MG63 (cell line): ENCODE measurements around the gene PRDX5. TPM values are rescaled to one million over a fixed set of nuclear protein-coding genes. Genes with fewer than 3 reads are reported as not detected.
A peak's percentile ranks its signal among the peaks of the same experiment; 100 is the strongest.

Source experiments
- DNase-seq: peaks from one replicate; pipeline ENCODE4 v3.0.0-alpha.2; 2020
- H3K27me3 ChIP-seq: fragments of 250-450 bp; sonication (Bioruptor Pico); 2 replicates; pipeline ENCODE4 v1.5.1; 2020; ENCODE audit warnings: mild to moderate bottlenecking, moderate library complexity
- H3K36me3 ChIP-seq: fragments of 250-450 bp; sonication (Bioruptor Pico); 2 replicates; pipeline ENCODE4 v1.5.1; 2020; ENCODE audit warnings: mild to moderate bottlenecking, moderate library complexity
- H3K4me3 ChIP-seq: fragments of 250-450 bp; sonication (Bioruptor Pico); 2 replicates; pipeline ENCODE4 v1.5.1; 2020; ENCODE audit warnings: mild to moderate bottlenecking, moderate library complexity
- H3K9me3 ChIP-seq: fragments of 250-450 bp; sonication (Bioruptor Pico); 2 replicates; pipeline ENCODE4 v1.5.1; 2020; ENCODE audit warnings: mild to moderate bottlenecking, moderate library complexity
- total RNA-seq: library from RNA; depleted of rRNA; stranded (reverse); fragments of >200 nt; shearing (Covaris generic); gene quantifications from 2 replicates; pipeline ENCODE4 v1.2.3, GENCODE V29; 2014; ENCODE audit warnings: low replicate concordance

PRDX5 gene
- total RNA-seq, 1 experiment from 2014 or later, result 333 TPM

DNA sequence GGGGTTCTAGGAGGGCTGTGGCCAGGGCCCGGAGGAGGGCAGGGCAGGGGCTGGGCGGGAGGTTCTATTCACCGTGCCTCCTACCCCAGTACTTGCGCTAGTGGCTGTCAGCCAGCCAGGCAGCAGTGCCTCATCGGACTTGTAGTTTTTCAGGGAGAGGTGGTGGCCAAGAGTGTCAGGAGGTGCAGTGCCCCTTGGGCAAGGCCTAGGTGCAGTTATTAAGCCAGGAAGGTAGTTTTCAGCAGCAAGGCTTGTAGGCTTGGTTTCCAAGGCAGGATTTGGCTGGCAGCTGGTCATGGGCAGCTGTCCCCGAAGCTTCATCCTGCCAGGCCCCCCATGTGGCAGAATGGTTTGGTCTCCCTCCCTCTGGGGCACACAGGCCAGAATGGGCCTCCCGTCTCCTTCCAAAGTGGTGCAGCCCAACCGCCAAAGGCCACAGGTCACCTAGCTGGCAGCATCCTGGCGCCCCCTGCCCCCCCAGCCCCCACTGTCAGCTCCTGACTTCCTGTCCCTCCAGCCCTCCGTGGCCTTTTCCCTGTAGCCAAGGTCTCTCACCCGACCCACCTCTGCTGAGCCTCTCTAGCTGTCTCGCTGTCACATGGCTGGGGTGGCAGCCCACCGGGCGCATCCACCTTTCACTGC lies 30.6 kb downstream of the PRDX5 start:
- no peaks in the 10 kb centered on the region for H3K27me3 ChIP-seq
- H3K4me3 ChIP-seq, result no peak overlapping the region
- no peaks in the 10 kb centered on the region for H3K9me3 ChIP-seq
- no peaks in the 10 kb centered on the region for H3K36me3 ChIP-seq
- DNase-seq, result no peak

DNA sequence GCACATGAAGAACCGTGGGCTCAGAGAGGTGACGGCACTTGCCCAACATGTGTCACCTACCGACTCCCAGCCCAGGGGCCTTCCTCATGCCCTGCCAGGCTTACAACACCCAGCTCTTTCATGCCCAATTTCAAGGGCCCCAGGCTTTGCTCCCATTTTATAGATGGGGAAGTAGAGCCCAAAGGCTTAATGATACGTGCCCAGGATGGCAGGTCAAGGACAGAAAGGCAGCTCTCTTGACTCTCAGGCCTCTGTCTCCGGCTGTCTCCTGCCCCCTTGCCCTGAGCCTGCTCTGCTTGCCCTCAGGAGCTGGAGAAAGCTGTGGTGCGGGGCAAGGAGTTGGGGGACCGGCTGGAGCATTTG lies 31.1 kb downstream of the PRDX5 start:
- Histone ChIP-seq H3K36me3 (no peaks in the 10 kb centered on the region), H3K9me3 (no peaks in the 10 kb centered on the region), H3K27me3 (no peaks in the 10 kb centered on the region), H3K4me3 (no peak overlapping the region)
- DNase-seq, result no peak

DNA sequence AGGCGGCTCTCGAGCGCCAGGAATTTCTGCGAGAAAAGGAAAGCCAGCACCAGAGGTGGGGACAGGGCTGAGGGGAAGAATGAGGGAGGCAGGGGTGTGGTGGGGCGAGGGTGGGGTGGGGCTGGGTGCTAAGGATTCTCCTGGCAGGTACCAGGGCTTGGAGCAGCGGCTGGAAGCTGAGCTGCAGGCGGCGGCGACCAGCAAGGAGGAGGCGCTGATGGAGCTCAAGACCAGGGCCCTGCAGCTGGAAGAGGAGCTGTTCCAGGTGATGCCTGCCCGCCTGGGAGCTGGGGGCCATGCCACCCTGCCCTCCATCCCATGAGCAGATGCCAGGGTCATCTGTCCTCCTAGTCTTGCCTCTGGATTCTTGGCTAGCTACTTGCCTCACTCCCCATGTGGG lies 31.5 kb downstream of the PRDX5 start:
- Histone ChIP-seq H3K36me3 (no peaks in the 10 kb centered on the region), H3K27me3 (no peaks in the 10 kb centered on the region), H3K4me3 (no peak overlapping the region), H3K9me3 (no peaks in the 10 kb centered on the region)
- DNase-seq, result no peak

DNA sequence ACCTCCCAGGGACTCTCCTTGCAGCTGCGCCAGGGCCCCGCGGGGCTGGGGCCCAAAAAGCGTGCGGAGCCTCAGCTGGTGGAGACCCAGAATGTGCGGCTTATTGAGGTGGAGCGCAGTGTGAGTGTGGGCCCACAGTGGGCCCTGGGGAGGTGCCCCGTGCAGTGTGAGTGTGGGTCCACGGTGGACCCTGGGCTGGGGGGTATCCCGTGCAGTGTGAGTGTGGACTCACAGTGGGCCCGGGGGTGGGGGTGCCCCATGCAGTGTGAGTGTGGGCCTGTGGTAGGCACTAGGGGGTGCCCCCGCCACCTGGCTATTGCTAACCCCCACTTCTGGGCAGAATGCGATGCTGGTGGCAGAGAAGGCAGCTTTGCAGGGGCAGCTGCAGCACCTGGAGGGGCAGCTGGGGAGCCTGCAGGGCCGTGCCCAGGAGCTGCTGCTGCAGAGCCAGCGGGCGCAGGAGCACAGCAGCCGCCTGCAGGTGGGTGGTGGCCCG lies 33.3 kb downstream of the PRDX5 start:
- no peak overlapping the region for H3K4me3 ChIP-seq
- no peaks in the 10 kb centered on the region for H3K9me3 ChIP-seq
- no peaks in the 10 kb centered on the region for H3K36me3 ChIP-seq
- no peaks in the 10 kb centered on the region for H3K27me3 ChIP-seq
- DNase-seq, result no peak

DNA sequence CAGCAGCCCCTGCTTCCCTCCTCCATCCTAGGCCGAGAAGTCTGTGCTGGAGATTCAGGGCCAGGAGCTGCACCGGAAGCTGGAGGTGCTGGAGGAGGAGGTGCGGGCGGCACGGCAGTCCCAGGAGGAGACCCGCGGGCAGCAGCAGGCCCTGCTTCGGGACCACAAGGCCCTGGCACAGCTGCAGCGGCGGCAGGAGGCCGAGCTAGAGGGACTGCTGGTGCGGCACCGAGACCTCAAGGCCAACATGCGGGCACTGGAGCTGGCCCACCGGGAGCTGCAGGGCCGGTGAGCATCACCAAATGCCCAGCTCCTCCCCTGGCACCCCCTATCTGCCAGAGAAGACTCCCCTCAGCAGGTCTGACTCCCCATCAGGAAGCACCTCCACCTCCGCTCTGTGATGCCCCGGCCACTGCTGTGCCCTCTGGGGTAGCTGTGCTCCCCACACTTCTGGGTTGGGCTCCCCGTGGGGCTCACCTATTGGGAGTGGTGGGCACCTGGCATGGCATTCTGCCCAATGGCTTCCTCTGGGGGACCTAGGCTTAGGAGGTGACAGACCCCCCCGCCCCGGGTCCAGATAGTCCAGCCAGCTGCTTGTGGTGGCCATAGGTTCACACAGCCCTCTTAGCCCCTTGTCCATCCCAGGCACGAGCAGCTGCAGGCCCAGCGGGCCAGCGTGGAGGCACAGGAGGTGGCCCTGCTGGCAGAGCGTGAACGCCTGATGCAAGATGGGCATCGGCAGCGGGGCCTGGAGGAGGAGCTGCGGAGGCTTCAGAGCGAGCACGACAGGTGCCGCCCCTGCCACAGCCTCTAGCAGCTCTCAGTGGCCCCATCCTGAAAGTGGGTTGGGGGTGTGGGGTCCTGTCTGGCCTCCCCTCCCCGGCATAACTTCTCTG lies 34.4 kb downstream of the PRDX5 start:
- Histone ChIP-seq H3K36me3 (no peaks in the 10 kb centered on the region), H3K27me3 (no peaks in the 10 kb centered on the region), H3K4me3 (no peak overlapping the region), H3K9me3 (no peaks in the 10 kb centered on the region)
- no peak for DNase-seq

DNA sequence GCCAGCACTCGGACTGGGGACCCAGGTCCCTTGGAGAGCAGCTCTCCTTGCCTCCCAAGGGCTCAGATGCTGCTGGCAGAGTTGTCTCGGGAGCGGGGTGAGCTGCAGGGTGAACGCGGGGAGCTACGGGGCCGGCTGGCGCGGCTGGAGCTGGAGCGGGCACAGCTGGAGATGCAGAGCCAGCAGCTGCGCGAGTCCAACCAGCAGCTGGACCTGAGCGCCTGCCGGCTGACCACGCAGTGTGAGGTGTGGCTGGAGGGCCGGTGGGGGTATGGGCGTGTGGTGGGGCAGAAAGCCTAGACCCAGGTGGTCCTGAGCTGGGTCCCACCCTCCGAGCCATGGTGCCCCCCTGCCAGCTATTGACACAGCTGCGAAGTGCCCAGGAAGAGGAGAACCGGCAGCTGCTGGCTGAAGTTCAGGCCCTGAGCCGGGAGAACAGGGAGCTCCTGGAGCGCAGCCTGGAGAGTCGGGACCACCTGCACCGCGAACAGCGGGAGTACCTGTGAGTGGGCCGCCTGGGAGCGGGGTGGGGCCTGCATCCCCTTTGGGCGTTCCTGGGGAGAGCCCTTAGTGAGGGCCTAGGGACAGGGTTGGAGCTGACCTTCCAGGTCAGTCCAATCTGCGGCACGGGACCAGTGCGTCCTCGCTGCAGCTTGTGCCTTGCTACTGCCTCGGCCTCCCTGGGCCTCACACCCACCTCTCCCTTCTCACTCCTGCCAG lies 35.2 kb downstream of the PRDX5 start:
- no peak for DNase-seq
- H3K36me3 ChIP-seq, result no peaks in the 10 kb centered on the region
- H3K27me3 ChIP-seq, result no peaks in the 10 kb centered on the region
- H3K9me3 ChIP-seq, result no peaks in the 10 kb centered on the region
- H3K4me3 ChIP-seq, result no peak overlapping the region

DNA sequence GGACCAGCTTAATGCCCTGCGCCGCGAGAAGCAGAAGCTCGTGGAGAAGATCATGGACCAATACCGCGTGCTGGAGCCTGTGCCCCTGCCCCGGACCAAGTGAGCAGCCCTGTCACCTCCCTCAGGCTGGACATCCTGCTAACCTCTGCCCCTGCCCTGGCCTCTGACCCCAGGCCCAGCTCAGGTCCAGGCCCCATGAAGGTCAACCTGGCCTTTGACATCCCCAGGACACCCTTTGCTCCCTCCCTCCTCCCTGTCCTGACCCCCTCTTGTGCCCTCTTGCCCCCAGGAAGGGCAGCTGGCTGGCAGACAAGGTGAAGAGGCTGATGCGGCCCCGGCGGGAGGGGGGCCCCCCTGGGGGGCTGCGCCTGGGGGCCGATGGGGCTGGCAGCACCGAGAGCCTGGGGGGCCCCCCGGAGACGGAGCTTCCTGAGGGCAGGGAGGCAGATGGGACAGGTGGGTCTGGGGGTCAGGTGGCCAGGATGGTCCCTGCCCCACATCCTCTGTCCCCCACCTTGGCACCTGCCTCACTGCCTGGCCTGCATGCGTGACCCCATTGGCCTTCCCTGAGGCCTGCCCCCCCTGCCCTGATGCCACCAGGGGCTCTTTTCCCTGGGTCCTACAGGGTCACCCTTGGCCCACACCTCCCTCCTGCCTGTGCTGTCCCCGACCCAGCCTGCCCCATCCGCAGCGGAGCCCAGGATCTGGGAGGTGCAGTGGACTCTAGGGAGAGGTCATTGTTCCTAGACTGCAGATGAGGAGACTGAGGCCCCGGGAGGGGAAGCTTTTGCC lies 36.0 kb downstream of the PRDX5 start:
- Histone ChIP-seq H3K27me3 (no peaks in the 10 kb centered on the region), H3K9me3 (no peaks in the 10 kb centered on the region)

DNA sequence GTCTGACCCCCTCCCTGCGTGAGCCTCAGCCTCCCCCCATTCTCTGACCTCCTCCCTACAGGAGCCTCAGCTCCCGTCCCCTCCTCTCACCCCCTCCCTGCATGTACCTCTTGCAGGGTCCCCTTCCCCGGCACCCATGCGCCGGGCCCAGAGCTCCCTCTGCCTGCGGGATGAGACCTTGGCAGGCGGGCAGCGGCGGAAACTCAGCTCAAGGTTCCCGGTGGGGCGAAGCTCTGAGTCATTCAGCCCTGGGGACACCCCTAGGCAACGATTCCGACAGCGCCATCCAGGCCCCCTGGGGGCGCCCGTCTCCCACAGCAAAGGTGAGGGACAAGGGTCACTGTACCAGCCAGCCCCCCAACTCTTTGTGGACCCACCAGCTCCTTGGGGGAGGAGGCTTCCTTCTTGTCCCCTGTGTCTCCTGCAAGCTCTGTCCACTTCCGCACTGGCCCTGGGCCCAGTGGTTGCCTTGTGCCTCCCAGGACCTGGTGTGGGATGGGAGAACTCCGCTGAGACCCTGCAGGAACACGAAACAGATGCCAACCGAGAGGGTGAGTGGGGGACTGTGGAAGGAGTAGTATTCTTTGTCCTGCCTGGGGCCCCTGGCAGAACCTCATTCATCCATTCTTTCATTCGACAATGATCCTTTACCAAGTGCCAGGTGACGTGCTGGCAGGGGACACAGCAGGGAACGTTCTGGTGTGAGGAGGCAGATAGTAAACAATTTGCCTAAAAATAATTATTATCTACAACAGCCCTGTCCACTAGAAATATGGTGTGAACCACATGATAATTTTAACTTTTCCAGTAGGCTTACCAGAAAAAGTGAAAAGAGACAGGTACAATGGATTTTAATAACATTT lies 37.4 kb downstream of the PRDX5 start:
- DNase-seq, result peak; percentile 89
- H3K9me3 ChIP-seq, result no peaks in the 10 kb centered on the region
- no peaks in the 10 kb centered on the region for H3K36me3 ChIP-seq
- H3K27me3 ChIP-seq, result no peaks in the 10 kb centered on the region
- peak overlapping the region; percentile 31 for H3K4me3 ChIP-seq

More for the DNA sequence above, 36.0 kb downstream of the PRDX5 start:
- DNase-seq, result no peak
- no peak overlapping the region for H3K4me3 ChIP-seq
- no peaks in the 10 kb centered on the region for H3K36me3 ChIP-seq

DNA sequence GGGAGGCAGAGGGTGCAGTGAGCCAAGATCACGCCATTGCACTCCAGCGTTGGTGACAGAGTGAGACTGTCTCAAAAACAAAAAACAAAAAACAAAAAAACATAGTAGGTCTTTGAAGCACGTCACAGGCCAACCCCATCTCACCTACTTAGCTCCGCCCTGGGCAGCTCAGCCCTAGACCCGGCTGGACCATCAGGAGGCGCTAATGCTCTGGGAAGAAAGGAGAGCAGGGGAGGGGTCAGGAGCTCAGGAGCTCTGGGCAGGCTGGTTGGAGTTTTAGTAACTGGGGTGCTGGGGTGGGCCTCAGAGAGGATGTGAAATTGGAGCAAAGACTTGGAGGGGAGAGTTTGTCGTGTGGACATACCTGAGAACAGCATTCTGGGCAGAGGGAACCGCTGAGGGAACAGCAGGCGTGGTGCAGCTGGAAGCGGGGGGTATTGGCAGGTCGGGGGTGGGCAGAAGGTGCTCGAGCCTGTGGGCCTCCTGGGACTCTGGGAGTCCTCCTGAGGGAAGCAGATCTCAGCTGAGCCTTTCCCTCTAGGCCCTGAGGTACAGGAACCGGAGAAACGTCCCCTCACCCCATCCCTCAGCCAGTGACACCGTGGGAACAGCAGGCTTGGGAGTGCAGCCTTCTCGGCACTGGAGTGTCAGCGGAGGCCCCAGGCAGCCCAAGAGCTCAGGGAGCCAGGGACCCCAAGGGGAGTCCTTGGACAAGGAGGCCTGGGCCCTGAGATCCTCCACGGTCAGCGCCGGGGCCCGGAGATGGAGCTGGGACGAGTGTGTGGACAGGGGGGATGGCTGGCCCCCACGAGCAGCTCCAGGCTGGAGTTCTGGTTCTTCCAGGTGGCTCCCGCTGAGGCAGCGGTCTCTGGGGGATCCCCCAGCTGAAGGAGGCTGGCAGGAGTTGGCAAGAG lies 38.8 kb downstream of the PRDX5 start:
- no peaks in the 10 kb centered on the region for H3K27me3 ChIP-seq
- no peak overlapping the region for H3K4me3 ChIP-seq
- no peaks in the 10 kb centered on the region for H3K9me3 ChIP-seq
- H3K36me3 ChIP-seq, result peaks cover 14% of the 10 kb centered on the region
- peak; percentile 53 for DNase-seq

DNA sequence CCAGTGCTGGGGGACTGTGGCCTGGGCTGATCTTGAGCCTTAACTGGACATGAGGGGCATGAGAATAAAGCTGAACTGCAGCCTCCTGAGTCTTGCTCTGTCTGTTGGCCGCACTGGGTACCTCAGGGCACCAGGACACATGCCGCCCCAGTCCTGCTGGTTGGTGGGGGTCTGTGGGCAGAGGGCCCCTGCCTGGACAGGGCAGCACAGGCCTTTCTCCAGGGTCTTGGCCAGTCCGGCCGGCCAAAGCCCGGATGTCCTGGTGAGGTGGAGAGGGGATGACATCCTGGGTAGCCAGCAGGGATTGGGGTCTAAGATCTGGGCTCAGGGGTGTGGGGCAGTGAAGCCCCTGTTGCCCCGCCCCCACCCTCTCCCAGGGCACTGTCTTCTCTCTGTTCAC lies 39.5 kb downstream of the PRDX5 start:
- Histone ChIP-seq H3K4me3 (no peak overlapping the region), H3K27me3 (no peaks in the 10 kb centered on the region), H3K9me3 (no peaks in the 10 kb centered on the region), H3K36me3 (peaks cover 19% of the 10 kb centered on the region)
- no peak for DNase-seq

DNA sequence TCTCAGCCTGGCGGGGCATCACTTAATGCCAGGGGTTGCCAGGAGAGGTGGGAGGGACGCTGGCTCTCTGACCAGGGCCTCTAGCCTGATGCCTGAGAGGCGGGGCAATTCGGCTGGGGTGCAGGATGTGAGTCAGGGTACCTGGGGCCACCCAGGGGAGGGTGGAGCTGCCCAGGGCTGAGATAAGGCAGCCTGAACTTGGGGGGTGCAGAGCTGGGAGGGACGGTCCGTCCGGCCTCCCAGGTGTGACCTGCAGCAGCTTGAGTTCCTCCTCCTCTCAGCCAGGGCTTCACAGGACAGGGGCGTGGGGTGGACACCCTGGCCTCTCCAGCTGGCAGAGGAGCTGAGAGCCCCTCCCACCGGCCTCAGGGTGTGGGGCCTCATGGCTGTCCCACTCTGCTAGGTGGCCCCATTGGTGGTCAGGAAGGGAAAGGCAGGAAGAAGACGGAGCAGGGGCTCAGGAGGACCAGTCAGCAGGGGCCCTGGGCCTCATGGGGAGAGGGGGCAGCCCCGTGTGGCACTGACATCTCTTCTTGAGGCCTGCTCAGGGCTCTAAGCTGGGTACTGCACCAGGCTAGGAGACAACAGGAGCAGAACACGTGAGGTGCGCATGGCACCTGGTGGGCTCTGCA lies 40.1 kb downstream of the PRDX5 start:
- peak; percentile 54 for DNase-seq
- Histone ChIP-seq H3K9me3 (no peaks in the 10 kb centered on the region), H3K4me3 (peak overlapping the region; percentile 88), H3K27me3 (no peaks in the 10 kb centered on the region), H3K36me3 (peaks cover 21% of the 10 kb centered on the region)

DNA sequence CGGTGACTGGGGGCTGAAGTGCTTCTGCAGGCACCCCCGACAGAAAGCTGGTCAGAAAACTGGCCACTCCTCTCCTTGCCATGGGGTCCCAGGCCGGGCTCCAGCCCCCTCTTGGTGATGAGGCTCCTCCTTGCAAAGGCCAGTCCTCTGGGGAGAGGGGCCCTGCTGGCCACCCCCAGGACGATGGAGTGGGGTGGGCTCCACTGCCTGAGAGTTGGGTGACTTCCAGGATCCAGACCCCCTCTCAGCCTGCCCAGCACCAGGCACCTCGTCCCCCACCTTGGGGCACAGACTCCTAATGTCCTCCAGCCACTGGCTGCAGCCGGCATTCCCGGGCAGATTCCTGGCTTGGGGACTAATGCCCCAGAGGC lies 40.6 kb downstream of the PRDX5 start:
- no peaks in the 10 kb centered on the region for H3K9me3 ChIP-seq
- no peaks in the 10 kb centered on the region for H3K27me3 ChIP-seq
- peaks cover 23% of the 10 kb centered on the region for H3K36me3 ChIP-seq
- DNase-seq, result no peak
- H3K4me3 ChIP-seq, result peak overlapping the region; percentile 88

DNA sequence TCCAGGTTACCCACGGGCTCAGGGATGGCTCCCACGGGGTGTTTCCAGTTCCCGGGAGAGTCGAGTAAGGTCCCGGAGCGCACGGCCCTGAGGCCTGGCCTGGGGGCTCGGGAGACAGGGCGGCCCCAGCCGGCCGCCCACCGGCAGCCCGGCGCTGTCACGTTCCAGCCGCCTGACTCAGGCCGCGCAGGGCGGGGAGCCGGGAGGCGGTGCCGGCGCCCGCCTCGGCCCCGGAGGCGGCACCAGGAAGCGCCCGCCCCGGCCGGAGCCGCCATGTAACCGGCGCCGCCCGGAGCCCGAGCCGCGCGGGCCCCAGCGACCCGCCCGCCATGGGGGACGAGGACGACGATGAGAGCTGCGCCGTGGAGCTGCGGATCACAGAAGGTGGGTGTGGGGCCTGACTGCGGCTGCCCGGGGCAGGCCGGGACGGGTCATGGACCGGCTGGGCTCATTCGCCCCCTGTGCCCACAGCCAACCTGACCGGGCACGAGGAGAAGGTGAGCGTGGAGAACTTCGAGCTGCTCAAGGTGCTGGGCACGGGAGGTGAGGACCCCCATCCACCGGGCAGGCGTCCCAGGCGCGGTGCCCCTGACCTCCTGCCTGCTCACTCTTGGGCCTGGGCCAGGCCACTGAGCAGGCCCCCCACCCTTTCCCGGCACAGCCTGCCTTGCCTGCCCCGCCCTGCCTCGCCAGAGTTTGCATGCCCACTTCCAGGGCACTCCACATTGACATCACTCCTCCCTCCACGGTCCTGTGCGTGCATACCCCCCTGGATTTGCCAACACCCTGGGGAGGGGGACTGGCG lies 41.2 kb downstream of the PRDX5 start, which contains the start of gene RPS6KA4:
Gene RPS6KA4 (plus strand): TSS at position 256 of the 805 bp plus-strand sequence. CDS start 74 bp downstream, at position 330.
- Histone ChIP-seq H3K27me3 (no peaks in the 10 kb centered on the region), H3K4me3 (peak within 1 kb of the TSS; percentile 88), H3K36me3 (peaks cover 25% of the 10 kb centered on the region), H3K9me3 (no peaks in the 10 kb centered on the region)
- peak; percentile 74 for DNase-seq
